Lower leg skin (tissue), 4 donors: ENCODE data around the gene FANK1. TPM values are rescaled to one million over a fixed set of nuclear protein-coding genes. Genes with fewer than 3 reads are reported as not detected.

Experiments
- DNase-seq, 2 donors: peaks; one replicate each; pipeline ENCODE4 v3.0.0-alpha.2; 2019; ENCODE audit warnings: low spot score in 2 of 2
- H3K4me3 ChIP-seq: fragments of 200-600 bp; sonication (generic); 2 replicates; pipeline ENCODE4 v1.5.1; 2017; ENCODE audit warnings: mild to moderate bottlenecking, low read depth; ENCODE audit not compliant: poor library complexity, severe bottlenecking
- CTCF ChIP-seq, 3 donors: fragments of 450-650 bp; IDR thresholded peaks; one replicate each; pipeline ENCODE4 v1.5.1; 2016; ENCODE audit warnings: antibody characterized with exemption in 3 of 3, mild to moderate bottlenecking in 3 of 3, moderate library complexity in 2 of 3
- POLR2A ChIP-seq, 2 donors: fragments of 450-650 bp; IDR thresholded peaks; one replicate each; pipeline ENCODE4 v1.6.1; 2016 to 2017; ENCODE audit warnings: antibody characterized with exemption in 2 of 2, mild to moderate bottlenecking in 1 of 2, moderate library complexity in 1 of 2
- WGBS, 2 donors: methylation state at CpG; one replicate each; pipeline ENCODE4 v1.1.5; 2018; 5-methylcytosine and 5-hydroxymethylcytosine counted together
- intact Hi-C: fragments of 100-400 bp; cut with DNase I; formaldehyde crosslinking; loops from one replicate; pipeline ENCODE4 v1.15.0; 2023; ENCODE audit warnings: low total_unique reads
- total RNA-seq, 4 donors: library from RNA; depleted of rRNA; stranded (reverse); fragments of >200 nt; gene quantifications; one replicate each; pipeline ENCODE4 v1.1.0, GENCODE V29; 2016

The FANK1 gene
- total RNA-seq, 4 donors from 2014 or later = 3.0 to 7.8 (median 4.3) TPM

- intact Hi-C loops = no loop called here
- TF ChIP-seq POLR2A (IDR thresholded peaks at IDR 0.05) (no peak), CTCF (IDR thresholded peaks at IDR 0.05) (no peak)
- no peak for DNase-seq
- H3K4me3 ChIP-seq = no peak overlapping the region
- WGBS, 2 donors = 83 to 86% methylated on average over 8 of the region's 8 CpGs
Measured at GRCh38 chr10:126004752-126005151, 108.4 kb downstream of the FANK1 start.

GRCh38 chr10:126006264-126006663 is 109.9 kb downstream of the FANK1 start:
- DNase-seq = no peak
- TF ChIP-seq POLR2A (IDR thresholded peaks at IDR 0.05) (no peak), CTCF (IDR thresholded peaks at IDR 0.05) (no peak)
- H3K4me3 ChIP-seq = no peak overlapping the region
- intact Hi-C loops = no loop called here
- WGBS, 2 donors = 77 to 79% methylated on average over 5 of the region's 5 CpGs

- H3K4me3 ChIP-seq = no peak overlapping the region
- WGBS, 2 donors = 93 to 97% methylated on average over 2 of the region's 2 CpGs
- intact Hi-C loops = no loop called here
- no peak for DNase-seq
- no peak for TF ChIP-seq POLR2A (IDR thresholded peaks at IDR 0.05)
- TF ChIP-seq CTCF (IDR thresholded peaks at IDR 0.05) = no peak
Measured at GRCh38 chr10:126006906-126007305, 110.5 kb downstream of the FANK1 start.

GRCh38 chr10:126009650-126010049 is 113.3 kb downstream of the FANK1 start:
- 89 to 90% methylated on average over 7 of the region's 7 CpGs for WGBS, 2 donors
- intact Hi-C loops = no loop called here
- H3K4me3 ChIP-seq = no peak overlapping the region
- no peak for TF ChIP-seq POLR2A (IDR thresholded peaks at IDR 0.05)
- TF ChIP-seq CTCF (IDR thresholded peaks at IDR 0.05) = no peak
- no peak for DNase-seq

GRCh38 chr10:126011995-126012394 is 115.6 kb downstream of the FANK1 start:
- no peak overlapping the region for H3K4me3 ChIP-seq
- 85 to 89% methylated on average over 5 of the region's 5 CpGs for WGBS, 2 donors
- intact Hi-C loops = no loop called here
- DNase-seq = no peak
- TF ChIP-seq CTCF (IDR thresholded peaks at IDR 0.05) (no peak), POLR2A (IDR thresholded peaks at IDR 0.05) (no peak)

- DNase-seq = no peak
- no peak for TF ChIP-seq CTCF (IDR thresholded peaks at IDR 0.05)
- TF ChIP-seq POLR2A (IDR thresholded peaks at IDR 0.05) = no peak
- intact Hi-C loops = no loop called here
- no peak overlapping the region for H3K4me3 ChIP-seq
- 94 to 95% methylated on average over 2 of the region's 2 CpGs for WGBS, 2 donors
Measured at GRCh38 chr10:126012485-126012884, 116.1 kb downstream of the FANK1 start.
